ENCODE measurements around the gene CLSTN1. TPM values are rescaled to one million over a fixed set of nuclear protein-coding genes. Genes with fewer than 3 reads are reported as not detected.

CLSTN1 gene
- total RNA-seq, 1 donor from 2014 or later: 126 TPM

DNA sequence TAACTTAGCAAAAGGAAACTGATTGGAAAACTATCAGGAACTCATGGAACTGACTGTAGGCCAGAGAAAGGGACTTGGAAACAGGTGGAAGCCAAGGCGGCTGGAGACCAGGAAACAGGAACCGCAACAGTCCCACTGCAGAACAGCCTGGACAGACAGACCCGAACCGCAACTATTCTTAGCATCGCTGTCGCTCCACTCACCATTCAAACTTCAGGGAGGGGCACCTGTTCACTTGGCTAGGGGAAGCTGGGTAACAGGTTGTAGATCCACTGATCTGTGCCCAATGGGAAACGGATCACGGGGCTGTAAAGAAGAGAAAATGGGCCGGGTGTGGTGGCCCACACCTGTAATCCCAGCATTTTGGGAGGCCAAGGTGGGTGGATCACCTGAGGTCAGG lies 61.9 kb downstream of the CLSTN1 start:
- no peak for TF ChIP-seq CTCF (IDR thresholded peaks at IDR 0.05)
- H3K27me3 Mint-ChIP-seq (ENCODE audit: low read depth): no peaks in the 10 kb centered on the region
- no peaks in the 10 kb centered on the region for H3K9me3 Mint-ChIP-seq (ENCODE audit: low read depth)
- DNase-seq (ENCODE audit: low spot score): peak; percentile 18
- no peak overlapping the region for H3K27ac Mint-ChIP-seq (ENCODE audit: unreplicated experiment)
- peaks cover 19% of the 10 kb centered on the region for H3K4me1 Mint-ChIP-seq (ENCODE audit: low read depth)
- no peak overlapping the region for H3K4me3 Mint-ChIP-seq (ENCODE audit: unreplicated experiment)
- peaks cover 1% of the 10 kb centered on the region for H3K36me3 Mint-ChIP-seq (ENCODE audit: low read depth)

GRCh38 chr1:9760824-9761223 lies 62.9 kb downstream of the CLSTN1 start:
- Mint-ChIP-seq H3K4me3 (ENCODE audit: unreplicated experiment) (no peak overlapping the region), H3K27me3 (ENCODE audit: low read depth) (no peaks in the 10 kb centered on the region), H3K27ac (ENCODE audit: unreplicated experiment) (no peak overlapping the region), H3K4me1 (ENCODE audit: low read depth) (peaks cover 15% of the 10 kb centered on the region), H3K9me3 (ENCODE audit: low read depth) (no peaks in the 10 kb centered on the region), H3K36me3 (ENCODE audit: low read depth) (peaks cover 1% of the 10 kb centered on the region)
- TF ChIP-seq CTCF (IDR thresholded peaks at IDR 0.05): no peak
- DNase-seq (ENCODE audit: low spot score): no peak

DNA sequence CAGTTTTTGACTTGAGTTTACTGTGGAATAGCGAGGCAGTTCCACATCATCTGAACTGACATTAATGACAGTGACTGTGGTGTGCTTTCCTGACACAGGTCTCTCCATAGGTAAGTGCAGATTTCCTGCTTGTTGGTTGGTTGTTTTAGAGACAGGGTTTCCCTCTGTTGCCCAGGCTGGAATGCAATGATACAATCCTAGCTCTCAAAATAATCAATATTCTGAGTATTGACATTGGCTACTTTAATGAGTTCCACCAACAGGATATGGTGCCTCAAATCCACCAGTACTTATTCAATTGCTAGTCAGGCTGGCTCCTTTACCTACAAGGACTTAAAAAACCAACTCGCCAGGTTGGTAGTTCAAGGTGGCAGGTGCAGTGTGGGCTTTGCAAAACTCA lies 63.8 kb downstream of the CLSTN1 start:
- Mint-ChIP-seq H3K36me3 (ENCODE audit: low read depth) (peaks cover 1% of the 10 kb centered on the region), H3K9me3 (ENCODE audit: low read depth) (no peaks in the 10 kb centered on the region), H3K27ac (ENCODE audit: unreplicated experiment) (no peak overlapping the region), H3K4me3 (ENCODE audit: unreplicated experiment) (no peak overlapping the region), H3K27me3 (ENCODE audit: low read depth) (no peaks in the 10 kb centered on the region), H3K4me1 (ENCODE audit: low read depth) (peaks cover 17% of the 10 kb centered on the region)
- no peak for DNase-seq (ENCODE audit: low spot score)
- TF ChIP-seq CTCF (IDR thresholded peaks at IDR 0.05): no peak

- Mint-ChIP-seq H3K27me3 (ENCODE audit: low read depth) (no peaks in the 10 kb centered on the region), H3K27ac (ENCODE audit: unreplicated experiment) (no peak overlapping the region), H3K4me3 (ENCODE audit: unreplicated experiment) (no peak overlapping the region), H3K36me3 (ENCODE audit: low read depth) (peaks cover 1% of the 10 kb centered on the region), H3K9me3 (ENCODE audit: low read depth) (no peaks in the 10 kb centered on the region), H3K4me1 (ENCODE audit: low read depth) (peaks cover 16% of the 10 kb centered on the region)
- no peak for TF ChIP-seq CTCF (IDR thresholded peaks at IDR 0.05)
- DNase-seq (ENCODE audit: low spot score): no peak
Observed at GRCh38 chr1:9758559-9759121, 65.1 kb downstream of the CLSTN1 start.

GRCh38 chr1:9755441-9755995 lies 68.2 kb downstream of the CLSTN1 start:
- peak overlapping the region; percentile 3 for H3K27ac Mint-ChIP-seq (ENCODE audit: unreplicated experiment)
- TF ChIP-seq CTCF (IDR thresholded peaks at IDR 0.05): no peak
- DNase-seq (ENCODE audit: low spot score): no peak
- H3K36me3 Mint-ChIP-seq (ENCODE audit: low read depth): peaks cover 10% of the 10 kb centered on the region
- H3K9me3 Mint-ChIP-seq (ENCODE audit: low read depth): no peaks in the 10 kb centered on the region
- no peak overlapping the region for H3K4me3 Mint-ChIP-seq (ENCODE audit: unreplicated experiment)
- peaks cover 21% of the 10 kb centered on the region for H3K4me1 Mint-ChIP-seq (ENCODE audit: low read depth)
- H3K27me3 Mint-ChIP-seq (ENCODE audit: low read depth): no peaks in the 10 kb centered on the region

Data from chondrocyte (in vitro differentiated cells).